Measurements from ENCODE around the gene SNCAIP. TPM values are rescaled to one million over a fixed set of nuclear protein-coding genes. Genes with fewer than 3 reads are reported as not detected.

Gene SNCAIP
- total and polyA plus RNA-seq, 2 experiments from 2014 or later, result 6.1 to 11.9 TPM

GRCh38 chr5:122404018-122404417 lies 92.0 kb downstream of the SNCAIP start (continued):
- no peak for TF ChIP-seq ZNF462 (CRISPR knock-in tag; IDR thresholded peaks at IDR 0.05)
- TF ChIP-seq, protein P1, sequence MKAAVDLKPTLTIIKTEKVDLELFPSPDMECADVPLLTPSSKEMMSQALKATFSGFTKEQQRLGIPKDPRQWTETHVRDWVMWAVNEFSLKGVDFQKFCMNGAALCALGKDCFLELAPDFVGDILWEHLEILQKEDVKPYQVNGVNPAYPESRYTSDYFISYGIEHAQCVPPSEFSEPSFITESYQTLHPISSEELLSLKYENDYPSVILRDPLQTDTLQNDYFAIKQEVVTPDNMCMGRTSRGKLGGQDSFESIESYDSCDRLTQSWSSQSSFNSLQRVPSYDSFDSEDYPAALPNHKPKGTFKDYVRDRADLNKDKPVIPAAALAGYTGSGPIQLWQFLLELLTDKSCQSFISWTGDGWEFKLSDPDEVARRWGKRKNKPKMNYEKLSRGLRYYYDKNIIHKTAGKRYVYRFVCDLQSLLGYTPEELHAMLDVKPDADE (IDR thresholded peaks at IDR 0.05), result no peak
- TF ChIP-seq ZNF114 (CRISPR knock-in tag; IDR thresholded peaks at IDR 0.05), result no peak
- TF ChIP-seq CREB1 (CRISPR knock-in tag; IDR thresholded peaks at IDR 0.05; ENCODE audit: low read depth), result no peak
- TF ChIP-seq, protein P2, sequence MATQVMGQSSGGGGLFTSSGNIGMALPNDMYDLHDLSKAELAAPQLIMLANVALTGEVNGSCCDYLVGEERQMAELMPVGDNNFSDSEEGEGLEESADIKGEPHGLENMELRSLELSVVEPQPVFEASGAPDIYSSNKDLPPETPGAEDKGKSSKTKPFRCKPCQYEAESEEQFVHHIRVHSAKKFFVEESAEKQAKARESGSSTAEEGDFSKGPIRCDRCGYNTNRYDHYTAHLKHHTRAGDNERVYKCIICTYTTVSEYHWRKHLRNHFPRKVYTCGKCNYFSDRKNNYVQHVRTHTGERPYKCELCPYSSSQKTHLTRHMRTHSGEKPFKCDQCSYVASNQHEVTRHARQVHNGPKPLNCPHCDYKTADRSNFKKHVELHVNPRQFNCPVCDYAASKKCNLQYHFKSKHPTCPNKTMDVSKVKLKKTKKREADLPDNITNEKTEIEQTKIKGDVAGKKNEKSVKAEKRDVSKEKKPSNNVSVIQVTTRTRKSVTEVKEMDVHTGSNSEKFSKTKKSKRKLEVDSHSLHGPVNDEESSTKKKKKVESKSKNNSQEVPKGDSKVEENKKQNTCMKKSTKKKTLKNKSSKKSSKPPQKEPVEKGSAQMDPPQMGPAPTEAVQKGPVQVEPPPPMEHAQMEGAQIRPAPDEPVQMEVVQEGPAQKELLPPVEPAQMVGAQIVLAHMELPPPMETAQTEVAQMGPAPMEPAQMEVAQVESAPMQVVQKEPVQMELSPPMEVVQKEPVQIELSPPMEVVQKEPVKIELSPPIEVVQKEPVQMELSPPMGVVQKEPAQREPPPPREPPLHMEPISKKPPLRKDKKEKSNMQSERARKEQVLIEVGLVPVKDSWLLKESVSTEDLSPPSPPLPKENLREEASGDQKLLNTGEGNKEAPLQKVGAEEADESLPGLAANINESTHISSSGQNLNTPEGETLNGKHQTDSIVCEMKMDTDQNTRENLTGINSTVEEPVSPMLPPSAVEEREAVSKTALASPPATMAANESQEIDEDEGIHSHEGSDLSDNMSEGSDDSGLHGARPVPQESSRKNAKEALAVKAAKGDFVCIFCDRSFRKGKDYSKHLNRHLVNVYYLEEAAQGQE (IDR thresholded peaks at IDR 0.05; ENCODE audit: unreplicated experiment), result no peak
- no peak for TF ChIP-seq JUNB (IDR thresholded peaks at IDR 0.05; ENCODE audit: unreplicated experiment)
- no peak for TF ChIP-seq EZH2 (IDR thresholded peaks at IDR 0.05; ENCODE audit: low read depth, unreplicated experiment)
- no peak for TF ChIP-seq NANOG (IDR thresholded peaks at IDR 0.05; ENCODE audit: borderline replicate concordance)
- TF ChIP-seq EZH2phosphoT487 (IDR thresholded peaks at IDR 0.05; ENCODE audit: unreplicated experiment), result no peak
- no peak for TF ChIP-seq STAT1 (IDR thresholded peaks at IDR 0.05; ENCODE audit: unreplicated experiment)

Measured in GM23338 (cell line).